Activated CD4-positive, alpha-beta T cell treated with anti-CD3 and anti-CD28 coated beads, Interleukin-2, amount 50 U/mL, for 48 hours (primary cell): ENCODE results near the gene TMEM119.
"Not testable (repeated sequence)": the region's sequence is repeated elsewhere in the genome, so short reads cannot be mapped to it uniquely, and the experiment has no call there.

Experiments
- DNase-seq, 2 experiments: peaks; one replicate each; pipeline ENCODE4 v3.0.0-alpha.2; 2020

TMEM119 gene

DNA sequence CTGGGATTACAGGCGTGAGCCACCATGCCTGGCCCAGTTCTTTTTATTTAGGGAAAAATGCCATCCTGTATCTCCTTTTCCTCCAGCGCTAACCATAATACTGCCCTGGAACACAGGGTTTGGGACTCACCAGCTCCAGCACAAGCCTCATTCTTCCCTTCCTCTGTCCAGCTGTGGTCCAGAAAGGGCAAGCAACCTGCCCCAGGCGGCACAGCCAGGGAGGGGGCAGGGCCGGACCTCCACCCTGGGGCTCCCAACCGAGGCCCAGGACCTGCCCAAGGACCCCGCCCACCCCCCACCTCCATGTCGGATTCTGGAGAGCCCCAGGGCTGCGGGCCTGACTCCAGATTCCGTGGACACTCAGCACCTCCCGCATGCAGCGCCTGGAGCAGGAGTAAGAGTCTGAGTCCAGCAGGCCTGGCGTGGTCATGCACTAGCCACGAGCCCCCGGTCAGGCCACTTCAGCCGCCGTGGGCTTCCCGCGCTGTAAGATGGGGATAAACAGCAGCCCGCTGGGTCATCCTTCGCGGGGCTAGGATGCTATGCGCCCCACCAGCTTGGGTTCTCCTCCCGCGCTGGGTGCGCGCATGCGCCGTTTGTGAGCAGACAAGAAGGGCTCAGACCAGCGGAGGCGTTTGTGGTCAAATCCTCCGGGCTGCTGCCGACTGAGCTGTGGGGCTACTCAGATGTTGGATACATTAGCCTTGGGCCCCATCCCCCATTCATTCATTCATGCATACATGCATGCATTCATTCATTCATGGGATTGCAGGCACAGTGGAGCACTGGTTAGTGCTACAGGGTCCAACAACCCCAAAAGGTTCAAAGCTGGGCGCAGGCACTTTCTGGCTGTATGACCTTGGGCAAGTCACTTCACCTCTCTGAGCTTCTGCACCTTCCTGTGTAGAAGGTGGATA is 16.3 kb downstream of the TMEM119 start:
- no peak for DNase-seq

DNA sequence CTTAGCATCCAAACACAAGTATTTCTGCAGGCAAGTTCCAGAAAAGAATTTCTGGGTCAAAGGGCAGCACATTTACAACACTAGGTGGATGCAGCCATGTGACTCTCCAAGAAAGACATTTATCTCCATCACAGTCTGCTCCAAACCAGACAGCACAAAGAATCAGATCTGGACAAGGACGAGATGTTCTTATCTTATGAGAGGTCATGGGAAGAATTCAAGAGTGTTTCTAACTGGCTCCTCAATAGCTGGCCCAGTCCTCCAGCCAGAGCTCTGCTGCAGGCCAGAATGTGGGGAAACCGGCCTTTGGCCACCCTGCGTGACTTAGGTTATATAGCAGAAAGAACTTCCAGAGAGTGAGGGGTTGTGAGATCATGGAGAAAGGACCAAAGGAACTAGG is 17.4 kb downstream of the TMEM119 start:
- no peak for DNase-seq

DNA sequence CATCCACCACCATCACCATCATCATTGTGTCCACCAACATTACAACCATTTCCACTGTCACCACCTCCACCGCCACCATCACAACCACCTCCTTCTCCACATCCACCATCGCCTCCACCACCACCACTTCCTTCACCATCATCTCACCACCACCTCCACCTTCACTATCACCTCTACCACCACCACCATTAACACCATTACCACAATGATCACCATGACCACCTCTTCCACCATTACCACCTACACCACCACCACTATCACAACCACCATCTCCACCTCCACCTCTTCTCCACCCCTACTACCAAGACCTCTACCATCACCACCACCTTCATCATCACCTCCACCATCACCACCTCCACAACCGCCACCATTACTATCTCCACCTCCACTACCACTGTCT is 19.1 kb downstream of the TMEM119 start:
- DNase-seq: no peak

DNA sequence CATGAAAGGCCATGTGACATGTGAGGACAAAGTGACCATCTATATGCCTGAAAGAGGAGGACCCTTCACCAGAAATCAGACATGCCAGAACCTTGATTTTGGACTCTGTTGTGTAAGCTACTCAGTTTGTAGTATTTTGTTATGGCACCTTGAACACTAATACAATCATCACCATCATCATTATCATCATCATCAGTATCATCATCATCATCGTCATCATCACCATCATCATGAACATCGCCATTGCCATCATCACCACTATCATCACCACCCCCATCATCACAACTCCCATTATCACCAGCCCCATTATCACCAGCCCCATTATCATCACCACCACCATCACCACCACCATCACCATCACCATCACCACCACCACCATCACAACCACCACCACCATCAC is 19.6 kb downstream of the TMEM119 start:
- no peak for DNase-seq

DNA sequence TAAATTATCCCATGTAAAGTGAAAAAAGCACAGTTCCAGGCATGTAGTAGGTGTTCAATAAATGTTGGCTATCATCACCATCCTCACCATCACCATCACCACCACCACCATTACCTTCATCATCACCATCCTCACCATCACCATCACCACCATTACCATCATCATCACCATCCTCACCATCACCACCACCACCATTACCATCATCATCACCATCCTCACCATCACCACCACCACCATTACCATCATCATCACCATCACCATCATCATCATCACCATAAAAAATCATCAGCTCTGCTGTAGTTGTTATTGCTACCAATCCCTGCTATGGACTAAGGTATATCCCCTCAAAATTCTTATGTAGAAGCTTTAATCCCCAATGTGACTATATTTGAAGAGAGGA is 20.4 kb downstream of the TMEM119 start:
- DNase-seq: no peak

DNA sequence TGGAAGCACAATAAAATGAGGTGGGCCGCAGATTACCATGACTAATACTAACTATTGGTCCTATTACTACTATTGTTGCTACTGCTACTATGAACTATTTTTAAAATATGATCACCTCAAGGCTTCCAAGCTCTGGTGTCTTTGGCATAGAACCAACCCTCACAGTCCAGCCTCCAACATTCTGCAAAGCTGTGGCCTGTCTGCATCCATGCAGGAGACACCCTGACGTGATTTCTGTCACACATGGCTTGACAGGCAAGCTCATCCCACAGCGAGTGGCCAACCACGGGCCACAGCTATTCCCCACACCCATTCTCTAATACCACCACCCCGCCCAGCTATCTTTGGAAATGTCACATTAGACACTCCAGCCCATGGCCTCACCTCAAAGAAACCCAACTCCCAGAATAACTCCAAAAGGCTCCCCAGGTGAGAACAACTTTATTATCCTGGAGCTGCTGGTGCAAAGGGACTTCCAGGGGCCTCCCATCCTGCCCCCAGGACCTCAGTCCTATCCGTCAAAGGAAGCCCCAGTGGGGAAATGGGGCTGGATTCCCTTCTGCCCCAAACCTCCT is 21.1 kb downstream of the TMEM119 start:
- no peak for DNase-seq

DNA sequence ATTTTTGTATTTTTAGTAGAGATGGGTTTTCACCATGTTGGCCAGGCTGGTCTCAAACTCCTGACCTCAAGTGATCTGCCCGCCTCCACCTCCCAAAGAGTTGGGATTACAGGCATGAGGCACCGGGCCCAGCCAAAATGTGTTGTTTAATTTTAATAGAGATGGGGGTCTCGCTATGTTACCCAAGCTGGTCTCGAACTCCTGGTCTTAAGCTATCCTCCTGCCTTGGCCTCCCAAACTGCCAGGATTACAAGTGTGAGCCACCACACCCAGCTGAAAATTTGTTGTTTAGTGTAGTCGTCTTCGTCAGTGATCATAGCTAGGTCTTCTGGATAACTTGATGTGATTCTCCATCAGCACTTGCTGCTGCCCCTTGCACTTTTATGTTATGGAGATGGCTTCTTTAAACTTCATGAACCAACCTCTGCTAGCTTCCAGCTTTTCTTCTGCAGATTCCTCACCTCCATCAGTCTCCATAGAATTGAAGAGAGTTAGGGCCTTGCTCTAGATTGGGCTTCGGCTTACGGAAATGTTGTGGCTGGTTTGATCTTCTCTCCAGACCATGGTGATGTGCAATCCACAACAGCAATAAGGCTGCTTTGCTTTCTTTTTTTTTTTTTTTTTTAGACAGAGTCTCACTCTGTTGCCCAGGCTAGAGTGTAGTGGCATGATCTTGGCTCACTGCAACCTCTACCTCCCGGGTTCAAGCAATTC is 22.5 kb downstream of the TMEM119 start:
- no peak for DNase-seq

DNA sequence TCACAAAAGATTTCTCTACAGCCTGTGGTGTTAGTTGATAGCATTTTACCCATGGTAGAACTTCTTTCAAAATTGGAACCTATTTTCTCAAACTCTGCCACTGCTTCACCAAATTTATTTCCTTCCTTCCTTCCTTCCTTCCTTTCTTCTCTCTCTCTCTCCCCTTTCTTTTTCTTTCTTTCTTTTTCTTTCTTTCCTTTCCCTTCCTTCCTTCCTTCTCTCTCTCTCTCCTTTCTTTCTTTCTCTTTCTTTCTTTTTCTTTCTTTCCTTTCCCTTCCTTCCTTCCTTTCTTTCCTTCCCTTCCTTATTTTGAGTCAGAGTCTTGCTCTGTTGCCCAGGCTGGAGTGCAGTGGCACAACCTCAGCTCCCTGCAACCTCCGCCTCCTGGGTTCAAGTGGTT is 23.6 kb downstream of the TMEM119 start:
- not testable (repeated sequence) for DNase-seq

DNA sequence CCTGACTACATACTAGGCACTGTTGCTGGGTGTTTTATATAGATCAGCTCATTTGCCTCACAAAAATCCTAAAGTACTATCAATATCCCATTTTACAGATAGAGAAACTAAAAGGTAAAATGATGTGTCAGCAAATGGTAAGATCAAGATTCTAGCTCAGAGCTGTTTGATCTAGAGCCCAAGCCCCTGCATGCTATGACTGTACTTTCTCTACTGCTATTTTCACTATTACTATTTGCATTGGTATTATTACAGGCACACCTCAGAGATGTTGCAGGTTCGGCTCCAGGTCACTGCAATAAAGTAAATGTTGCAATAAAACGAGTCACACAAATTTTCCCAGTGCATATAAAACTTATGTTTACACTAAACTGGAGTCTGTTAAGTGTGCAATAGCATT is 24.6 kb downstream of the TMEM119 start:
- peak; percentile 20 to 41 for DNase-seq

DNA sequence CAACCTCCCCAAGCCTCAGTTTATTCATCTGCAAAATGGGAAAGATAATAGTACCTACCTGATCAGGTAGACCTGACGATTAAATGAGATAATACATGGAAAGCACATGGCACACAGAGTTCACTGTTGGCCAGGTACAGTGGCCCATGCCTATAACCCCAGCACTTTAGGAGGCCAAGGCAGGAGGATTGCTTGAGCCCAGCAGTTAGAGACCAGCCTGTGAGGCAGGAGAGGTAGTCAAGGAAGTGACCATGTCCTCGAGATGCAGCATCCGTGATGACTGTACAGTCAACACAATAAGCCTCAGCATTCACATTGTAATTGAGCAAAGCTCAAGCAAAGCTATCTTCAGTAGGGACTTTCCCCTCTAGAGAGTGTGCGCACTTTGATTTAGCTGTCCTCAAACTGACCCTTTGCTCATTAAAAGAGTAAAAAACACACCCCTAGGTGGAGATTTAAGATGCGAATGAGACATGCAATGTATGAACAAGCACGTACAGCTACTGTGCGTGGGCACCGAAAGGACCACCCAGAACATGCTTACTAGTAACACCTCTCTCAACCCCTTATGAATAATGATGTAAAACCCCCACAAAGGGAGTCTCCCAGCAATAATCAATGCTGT is 25.6 kb downstream of the TMEM119 start:
- DNase-seq: no peak

DNA sequence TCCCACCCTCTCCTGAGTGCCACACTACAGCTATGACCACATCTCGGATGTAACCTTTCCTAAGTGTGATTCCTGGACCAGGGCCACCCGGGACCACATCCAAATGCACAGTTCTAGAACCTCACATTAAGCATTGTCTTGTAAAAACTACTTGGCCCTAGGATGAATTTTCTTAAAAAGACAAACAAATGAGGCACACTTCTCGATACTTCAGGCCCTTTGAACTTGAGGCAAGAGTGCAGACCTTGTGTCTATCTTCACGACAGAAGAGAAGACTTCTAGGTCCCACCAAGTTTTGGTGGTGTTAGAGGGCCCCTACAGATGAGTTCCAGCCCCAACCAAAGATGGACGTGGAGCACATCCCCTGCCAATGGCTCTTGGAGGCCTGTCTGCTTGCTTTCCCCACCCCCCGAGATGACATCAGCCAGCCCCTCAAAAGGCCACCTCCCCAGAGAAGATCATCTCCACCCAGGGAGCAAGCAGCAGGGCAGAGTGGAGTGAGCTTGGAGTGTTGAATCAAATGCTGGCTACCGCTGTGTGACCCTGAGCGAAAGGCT is 26.2 kb downstream of the TMEM119 start:
- DNase-seq: no peak

DNA sequence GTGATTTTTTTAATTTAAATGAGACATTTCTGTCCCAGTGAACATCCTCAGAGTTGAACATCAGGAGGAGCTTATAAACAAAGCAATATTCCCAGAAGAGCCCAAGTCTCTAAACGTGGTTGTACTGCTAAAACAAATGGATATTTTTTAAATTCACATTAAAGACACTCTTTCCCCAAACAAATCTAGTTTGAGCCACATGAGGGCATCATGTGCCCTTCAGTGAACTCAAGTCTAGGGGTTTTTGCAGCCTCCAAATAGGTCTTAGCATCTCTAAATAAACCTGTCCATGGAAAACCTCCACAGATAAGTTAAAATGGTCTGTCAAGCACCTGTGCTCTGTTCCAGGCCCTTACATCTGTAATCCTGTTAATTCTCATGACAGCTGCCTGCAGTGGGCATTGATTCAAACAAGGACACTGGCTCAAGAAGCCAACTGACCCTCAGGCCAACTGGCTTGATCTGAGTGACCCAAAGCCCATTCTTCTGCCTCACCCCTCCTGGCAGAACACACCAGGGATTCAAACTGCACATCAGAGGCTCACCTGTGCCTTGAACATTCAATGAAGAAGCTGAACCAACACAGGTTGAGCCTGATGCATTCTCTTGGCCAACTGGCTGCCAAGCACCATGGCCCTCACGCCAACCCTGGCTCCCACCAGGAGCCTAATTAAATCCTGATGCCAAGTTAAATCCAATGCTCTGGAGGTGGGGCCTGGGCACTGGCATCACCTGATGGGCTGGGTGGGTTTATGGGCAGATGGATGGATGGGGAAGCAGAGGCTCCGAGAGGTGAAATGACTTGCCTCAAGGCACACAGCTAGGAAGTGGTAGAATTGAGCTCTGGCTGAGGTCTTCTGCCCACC is 26.9 kb downstream of the TMEM119 start:
- DNase-seq: no peak

DNA sequence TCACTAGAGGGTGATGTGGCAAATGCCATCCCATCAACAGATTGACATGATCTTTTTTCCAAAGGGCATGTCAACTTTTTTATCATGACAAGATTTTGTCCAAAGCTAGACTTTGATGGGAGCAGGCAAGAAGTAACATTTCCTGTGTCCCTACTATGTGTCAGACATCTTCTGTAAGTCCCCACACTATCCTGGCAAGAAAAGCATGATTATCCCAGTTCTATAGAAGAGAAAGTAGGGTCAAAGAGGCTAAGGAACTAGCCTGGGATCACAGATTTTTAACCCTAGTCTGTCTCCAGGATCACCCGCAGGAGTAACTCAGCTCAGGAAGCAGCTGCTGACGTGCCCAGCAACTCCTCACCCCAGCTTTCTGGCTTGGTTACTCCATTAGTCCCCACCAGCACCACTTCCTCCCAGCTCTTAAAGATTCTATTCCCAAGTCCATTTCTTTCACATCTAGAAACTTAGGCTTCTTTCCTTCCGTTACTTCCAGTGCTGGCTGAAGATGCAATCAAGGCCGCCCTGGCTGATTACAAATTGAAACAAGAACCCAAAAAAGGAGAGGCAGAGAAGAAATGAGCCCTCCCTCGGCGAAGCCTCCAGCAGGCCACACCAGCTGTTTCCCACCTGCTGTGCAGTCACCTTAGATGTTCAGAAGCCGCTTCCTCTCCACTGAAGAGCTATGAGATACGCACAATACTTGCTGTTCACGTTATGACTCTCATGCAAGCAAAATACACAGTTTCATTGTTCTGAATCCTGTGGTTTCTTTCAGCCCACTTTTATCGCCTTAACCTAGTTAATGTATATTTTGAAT is 29.3 kb downstream of the TMEM119 start:
- peak; percentile 59 to 71 for DNase-seq

DNA sequence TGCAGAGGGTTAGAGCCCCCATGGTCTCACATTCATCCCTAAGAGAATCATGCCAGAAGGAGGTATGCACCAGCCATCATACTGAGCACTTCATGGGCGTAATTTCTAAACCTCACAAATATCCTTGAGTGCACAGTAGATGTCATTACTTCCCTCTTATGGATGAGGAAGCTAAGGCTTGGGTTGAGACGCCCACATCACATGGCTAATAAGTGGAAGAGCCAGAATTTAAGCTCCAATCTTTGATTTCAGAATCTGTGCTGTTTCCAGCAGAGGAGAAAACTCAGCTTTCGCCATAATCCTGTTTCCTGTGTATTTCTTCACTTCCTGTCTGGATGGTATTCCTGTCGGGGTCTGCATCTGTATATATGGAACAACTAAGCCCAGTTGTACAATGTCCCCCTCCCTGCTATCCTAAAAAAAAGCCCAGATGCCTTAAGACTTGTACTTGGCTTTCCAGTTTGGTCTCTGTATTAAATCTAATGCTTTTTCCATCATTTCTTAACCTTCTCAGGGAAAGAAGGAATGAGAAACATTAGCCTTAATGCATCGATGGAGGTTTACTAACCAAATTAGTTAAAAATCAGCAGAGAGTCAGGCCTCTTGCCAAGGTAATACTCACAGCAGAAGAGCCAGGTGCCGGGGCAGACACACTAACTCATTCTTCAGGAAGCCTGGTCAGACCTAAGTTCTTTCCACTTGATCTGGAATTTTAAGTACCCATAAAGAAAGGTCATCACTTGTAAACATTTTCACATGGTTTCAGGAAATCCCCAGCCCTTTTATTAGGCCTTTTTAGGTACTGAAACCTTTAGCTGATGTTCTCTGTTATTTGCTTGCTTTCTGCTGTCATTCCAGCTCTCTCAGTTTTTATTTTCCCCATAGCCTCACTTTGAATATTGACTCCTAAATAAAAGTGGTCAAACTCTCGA is 30.2 kb downstream of the TMEM119 start:
- no peak for DNase-seq

DNA sequence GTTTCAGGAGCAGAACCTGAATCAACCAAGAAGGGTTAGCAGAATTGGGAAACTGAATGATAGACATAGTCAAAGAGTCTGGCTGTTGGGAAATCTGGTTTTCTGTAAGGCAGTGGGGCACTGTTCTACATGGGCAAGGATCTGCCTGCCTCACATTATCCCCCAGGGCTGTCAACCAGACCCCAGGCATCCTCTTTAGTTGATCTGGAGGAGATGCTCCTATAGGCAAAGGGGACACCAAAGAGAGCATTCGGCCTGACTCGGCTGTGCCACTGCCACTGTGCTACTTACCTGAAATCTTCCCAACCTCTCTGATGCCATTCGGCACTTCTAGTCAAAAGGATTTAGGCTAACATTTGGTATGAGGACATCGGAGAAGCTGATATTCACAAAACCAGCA is 31.4 kb downstream of the TMEM119 start:
- no peak for DNase-seq

DNA sequence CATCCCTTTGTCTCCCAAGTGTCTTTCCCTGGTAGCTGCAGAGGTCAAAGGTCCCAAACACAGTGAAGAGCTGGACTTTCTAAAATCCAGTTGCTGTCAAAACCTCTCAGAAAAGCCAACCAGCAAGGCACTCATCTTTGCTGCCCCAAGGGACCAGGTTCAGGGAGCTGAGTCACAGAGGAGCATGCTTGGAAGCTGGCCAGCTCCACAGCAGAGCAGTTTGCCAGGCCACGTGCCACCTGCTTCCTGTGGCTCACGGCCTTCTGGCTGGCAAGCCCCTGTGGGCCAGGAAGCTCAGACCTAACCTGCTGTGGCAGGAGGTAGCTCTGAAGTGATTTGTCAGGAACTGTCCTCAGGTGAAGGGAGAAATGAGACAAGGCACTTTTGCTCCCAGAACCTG is 31.9 kb downstream of the TMEM119 start:
- DNase-seq: peak; percentile 60 to 70

DNA sequence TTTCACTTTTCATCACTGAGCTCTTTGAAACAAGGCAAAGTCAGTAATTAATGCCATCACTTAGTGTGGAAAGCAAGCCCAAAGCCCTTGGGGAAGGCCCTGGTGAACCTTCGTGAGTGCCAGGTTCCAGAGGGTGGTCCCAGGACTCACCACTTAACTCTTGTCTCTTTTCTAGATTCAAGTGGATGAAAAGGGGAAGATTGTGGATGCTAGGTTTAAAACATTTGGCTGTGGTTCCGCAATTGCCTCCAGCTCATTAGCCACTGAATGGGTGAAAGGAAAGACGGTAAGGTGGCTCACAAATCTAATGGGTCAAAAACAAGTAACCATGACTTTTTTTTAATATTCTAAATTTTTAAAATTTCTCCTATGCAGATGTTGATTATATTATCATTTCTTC is 32.7 kb downstream of the TMEM119 start:
- no peak for DNase-seq

DNA sequence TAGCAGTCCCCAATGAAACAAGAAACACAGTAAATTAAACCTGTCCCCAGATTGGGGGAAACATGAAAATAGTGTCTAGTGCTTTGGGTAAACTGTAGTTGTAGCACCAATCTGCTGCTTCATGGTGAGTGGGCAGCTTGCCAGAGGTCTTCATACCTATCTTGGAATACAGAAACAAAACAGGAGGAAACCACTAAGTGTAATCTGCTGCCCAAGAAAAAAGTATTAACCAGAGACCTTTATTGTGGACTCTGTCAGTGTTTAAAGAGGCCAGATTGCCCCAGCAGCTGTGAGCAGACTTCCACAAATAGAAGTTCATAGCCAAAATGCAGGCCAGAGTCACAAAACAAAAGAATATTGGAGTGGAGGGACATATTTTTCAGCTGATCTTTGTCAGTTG is 33.2 kb downstream of the TMEM119 start:
- no peak for DNase-seq

DNA sequence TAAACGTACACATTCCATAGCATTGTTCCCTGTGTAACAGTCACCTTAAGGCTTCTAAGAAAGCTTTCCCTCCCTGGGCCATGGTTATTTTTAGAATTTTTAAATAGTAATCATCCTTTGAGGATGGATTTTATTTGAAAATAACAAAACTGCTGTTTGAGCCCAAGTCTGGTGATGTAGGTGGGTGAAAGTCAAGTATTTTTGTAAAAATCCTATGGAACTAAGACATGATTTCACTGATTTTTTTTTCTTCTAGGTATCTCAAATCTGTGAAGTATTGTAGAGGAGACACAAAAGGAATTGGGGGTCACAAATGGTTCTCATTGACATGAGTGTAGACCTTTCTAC is 34.1 kb downstream of the TMEM119 start:
- DNase-seq: no peak

DNA sequence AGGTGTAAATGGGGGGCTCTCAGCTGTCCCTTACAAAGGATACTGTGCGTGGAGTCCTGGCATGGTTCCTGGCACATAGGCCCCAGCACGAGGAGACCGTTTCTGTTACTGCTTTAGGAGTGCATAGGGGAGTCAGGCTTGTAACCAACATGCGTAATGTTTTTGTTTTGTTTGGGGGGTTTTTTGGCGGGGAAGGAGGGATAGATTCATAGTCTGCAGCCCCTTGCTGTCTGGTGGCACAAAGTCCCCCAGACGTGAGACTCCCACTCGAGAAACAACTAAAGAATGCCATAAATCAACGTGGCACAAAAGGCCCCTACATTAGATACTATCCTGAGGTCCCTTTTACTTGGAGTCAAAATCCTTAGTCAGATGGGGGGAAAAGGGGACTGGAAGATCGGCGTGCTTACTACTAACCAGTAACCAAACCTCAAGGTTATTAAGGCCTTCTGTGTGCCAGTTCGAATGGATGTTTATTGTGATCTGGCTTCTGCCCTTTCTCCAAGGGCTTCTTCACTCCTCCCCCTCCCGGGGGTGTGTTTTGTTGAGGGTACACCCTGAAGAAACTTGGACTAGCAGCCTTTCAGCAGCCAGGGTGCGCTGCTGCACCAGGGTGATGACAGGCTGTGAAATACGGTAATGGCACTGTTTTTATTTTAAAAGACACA is 34.6 kb downstream of the TMEM119 start:
- DNase-seq: peak; percentile 84 to 89
